DMS 273 (cell line): ENCODE results near the gene MR1.
"Not testable (repeated sequence)": the region's sequence is repeated elsewhere in the genome, so short reads cannot be mapped to it uniquely, and the experiment has no call there.

ENCODE experiments used
- DNase-seq: peaks from one replicate; lab custom pipeline; 2025; ENCODE audit not compliant: unreplicated experiment; lab: John Stamatoyannopoulos, UW

MR1 gene

DNA sequence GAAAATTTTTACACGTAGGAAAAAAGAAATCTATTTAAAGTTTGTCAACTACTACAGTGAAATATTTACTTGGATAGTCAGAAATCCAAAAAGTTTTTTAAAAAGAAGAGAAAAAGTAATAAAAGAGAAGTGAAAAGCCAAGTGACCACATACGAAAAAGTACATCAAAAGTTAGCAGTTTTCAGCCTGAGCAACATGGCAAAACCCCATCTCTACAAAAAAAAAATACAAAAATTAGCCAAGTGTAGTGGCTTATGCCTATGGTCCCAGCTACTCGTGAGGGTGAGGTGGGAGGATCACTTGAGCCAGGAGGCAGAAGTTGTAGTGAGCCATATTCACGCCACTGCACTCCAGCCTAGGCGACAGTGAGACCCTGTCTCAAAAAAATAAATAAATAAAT lies 5.2 kb upstream of the MR1 start:
- DNase-seq: no peak

DNA sequence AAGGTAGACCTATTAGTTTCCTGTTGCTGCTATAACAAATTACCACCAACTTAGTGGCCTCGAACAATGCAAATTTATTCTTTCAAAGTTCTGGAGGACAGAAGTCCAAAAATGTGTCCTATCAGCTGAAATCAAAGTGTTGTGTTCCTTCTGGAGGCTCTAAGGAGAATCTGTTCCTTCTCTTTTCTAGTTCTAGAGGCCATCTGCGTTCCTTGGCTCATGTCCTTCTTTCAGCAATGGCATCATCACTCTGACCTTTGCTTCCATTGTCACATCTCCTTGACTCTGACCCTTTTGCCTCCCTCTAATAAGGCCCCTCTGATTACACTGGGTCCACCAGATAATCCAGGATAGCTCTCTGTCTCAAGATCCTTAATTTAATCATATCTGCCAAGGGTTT lies 1.2 kb upstream of the MR1 start:
- DNase-seq: no peak

DNA sequence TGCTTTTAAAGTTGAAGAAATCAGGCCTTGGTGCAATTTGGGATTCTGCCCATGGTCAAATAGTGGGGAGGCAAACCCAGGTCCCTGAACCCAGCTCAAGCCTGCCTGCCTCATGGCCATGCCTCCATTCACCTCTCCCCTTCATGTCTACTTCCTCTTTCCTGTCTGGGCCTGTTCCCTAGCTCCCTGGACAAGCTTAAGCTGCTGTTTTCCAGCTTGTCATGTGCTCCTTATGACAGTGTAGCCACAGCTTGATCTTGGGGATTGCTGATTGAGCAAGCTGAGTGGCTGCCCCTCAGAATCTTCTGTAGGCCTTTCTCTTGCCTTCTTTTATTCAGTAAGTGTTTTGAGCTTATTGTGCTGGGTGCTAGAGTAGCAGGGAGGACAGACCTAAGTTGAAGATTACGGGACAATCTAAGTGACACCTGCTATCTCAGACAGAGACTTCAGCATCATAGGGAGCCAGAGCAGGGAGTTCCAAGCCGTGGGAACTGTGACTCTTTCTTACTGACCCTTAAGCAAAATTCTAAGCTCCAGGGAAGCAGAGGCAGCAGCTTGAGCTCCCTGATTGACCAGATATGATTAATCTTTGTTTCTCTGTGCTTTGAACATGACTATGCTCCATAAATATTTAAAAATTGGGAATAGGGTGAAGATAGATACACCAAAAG lies 520 bp upstream of the MR1 start:
- DNase-seq: peak; percentile 58

DNA sequence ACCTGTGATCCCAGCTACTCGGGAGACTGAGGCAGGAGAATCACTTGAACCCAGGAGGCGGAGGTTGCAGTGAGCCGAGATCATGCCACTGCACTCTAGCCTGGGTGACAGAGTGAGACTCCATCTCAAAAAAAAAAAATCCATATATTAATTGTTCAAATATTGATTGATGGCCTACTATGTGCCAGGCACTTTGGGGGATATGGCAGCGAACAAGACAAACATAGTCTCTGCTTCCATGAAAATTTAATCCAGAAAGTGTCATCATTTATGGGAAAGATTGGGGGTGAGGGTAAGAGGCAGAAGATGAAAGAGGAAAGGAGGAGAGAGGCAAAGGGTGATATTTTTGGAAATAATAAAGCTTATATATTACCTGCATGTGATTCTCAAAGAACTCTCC lies 1.4 kb downstream of the MR1 start:
- DNase-seq: not testable (repeated sequence)

DNA sequence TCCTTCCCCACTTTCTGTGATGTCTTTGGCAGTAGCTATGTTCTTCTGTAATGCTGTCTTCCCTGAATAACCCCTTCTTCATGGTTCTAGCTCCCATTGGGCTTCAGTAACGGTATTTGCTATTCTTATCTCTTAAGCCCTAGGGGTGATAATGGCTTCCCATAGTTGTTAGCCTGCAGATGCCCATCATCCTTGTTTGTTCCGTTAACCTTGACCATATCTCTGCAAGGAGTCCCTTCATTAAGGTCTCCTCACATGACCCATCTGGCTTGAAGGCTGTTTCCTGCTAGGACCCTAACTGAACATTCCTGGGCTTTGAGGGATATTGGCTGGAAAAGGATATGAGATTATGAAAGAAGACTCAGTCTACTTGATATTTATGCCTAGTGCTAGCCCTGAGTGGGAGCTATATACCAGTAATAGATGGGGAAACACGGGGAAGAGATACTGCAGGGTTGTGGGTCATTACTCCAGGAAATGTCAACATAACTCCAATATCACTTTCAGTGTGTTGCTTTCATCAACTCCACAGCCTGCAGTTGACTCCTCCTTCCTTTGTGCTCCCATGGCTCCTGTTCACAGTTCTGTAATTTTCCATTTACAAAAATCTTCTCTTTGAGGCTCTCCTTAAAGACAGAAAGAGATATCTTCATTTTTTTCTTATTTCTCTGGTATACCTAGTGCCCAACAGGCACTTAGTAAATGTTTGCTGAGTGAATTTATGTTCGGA lies 2.5 kb downstream of the MR1 start:
- no peak for DNase-seq

DNA sequence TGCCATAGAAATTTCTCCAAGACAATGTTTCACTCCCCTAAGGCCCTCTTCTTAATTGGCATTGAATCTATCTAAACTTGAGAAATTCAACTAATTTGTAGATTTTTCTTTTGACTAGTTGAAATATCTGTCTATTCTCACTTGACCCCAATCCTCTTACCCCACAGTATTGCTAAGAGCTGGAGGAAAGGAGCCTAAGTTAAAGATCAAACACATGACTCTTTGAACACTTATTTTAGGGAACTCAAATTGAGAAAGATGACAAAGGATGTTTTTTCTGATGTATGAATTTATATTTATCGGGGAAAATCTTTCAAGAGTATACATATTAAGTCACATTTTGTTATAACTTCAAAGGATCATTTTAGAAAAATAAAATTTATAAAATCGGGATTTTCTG lies 3.6 kb downstream of the MR1 start:
- DNase-seq: no peak

DNA sequence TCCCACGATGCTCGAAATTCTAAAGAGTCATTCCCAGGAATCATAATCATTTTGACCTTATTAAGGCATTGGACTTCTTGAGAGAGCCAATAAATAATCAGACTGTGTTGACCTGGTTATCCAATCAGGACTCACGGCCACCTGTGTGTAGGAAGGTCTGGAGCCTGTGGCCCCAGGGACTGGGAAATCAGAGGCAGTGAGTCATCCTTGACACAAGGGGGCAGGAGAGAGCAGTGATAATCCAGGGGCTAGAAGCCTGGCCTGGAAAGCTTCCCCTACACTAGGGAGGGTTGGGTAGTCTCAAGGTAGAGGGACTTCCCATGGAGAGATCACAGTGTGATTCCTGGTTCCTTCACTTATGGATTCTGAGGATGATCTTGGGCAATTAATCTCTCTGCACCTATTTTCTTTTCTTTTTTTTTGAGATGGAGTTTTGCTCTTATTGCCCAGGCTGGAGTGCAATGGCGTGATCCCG lies 4.7 kb downstream of the MR1 start:
- peak; percentile 82 for DNase-seq

DNA sequence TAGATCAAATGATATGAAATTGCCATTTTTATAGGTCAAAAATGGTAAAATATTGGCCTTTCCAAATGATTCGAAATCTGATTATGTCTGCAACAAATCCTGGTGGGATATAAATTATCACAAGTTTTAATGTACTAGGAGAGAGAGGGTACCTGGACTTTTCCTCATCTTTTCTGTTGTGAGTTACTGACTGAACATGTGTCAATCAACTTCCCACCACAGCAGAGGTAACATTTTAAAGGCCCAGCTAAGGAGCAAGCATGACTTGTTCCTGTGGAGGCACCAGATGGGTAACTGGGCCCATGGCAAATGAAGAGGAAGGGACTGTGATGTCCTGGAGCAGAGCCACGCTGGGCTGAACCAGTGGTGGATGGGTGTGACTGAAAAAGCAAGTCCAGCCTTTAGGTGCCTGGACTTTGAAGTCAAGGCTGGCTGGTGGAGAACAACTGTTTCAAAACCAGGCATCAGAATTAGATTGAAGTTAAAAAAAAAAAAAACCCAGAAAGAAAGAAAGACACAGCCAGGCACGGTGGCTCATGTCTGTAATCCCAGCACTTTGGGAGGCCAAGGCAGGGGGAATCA lies 6.6 kb downstream of the MR1 start:
- DNase-seq: peak; percentile 54

DNA sequence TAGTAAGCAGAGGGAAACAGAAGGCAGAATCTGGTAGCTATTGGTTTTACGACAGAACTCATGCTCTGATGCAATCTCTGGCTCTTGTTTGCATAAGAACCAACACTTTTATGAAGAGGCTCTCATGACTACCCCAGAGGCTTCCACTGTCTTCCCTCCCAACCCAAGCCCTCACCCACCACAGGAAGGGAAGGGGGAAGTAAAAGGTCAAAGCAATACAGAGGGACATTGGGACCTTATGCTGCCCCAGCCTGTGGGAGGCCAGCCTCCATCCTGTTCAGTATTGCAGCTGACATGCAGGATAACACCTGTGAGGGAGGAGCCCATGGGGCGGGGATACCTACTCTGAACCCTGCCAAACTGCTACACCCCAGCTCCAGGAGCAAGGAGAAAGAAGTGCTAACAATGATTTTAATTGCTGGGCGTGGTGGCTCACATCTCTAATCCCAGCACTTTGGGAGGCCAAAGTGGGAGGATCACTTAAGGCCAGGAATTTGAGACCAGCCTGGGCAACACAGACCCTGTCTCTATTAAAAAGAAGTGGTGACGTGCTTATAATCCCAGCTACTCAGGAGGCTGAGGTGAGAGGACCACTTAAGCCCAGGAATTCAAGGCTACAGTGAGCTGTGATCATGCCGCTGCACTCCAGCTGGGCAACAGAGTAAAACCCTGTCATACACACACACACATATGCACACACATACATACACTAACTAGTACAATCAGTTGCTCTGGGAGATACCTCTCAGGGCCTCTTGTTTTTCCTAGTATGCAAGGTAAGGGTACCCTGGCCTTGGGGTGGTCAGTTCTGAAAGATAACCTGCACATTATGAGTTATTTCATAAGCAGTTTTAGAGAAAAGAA lies 9.5 kb downstream of the MR1 start:
- DNase-seq: peak; percentile 36

DNA sequence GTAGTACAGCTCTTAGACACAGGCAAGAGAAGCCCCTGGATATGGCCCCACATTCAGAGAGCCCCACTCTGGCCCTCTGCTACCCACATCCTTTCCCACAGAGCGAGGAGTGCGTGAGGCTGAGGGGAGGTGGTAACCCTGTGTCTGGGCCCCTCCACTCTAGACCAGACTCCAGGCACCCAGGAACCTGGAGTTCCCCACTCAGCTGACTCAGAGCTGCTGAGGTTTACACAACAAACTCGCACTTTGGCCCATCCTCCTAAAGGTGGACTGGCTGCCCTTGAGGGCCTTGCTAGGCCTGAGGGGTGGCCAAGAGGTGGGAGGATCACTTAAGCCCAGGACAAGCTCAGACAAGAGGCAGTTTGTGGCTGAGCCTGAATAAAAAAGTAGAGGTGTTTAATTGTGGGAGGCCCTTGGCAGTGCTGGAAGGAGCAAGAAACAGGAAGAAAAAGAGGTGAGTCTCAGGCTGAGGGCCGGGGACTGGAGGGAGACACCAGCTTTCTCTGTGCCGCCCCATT lies 10.7 kb downstream of the MR1 start:
- DNase-seq: no peak

DNA sequence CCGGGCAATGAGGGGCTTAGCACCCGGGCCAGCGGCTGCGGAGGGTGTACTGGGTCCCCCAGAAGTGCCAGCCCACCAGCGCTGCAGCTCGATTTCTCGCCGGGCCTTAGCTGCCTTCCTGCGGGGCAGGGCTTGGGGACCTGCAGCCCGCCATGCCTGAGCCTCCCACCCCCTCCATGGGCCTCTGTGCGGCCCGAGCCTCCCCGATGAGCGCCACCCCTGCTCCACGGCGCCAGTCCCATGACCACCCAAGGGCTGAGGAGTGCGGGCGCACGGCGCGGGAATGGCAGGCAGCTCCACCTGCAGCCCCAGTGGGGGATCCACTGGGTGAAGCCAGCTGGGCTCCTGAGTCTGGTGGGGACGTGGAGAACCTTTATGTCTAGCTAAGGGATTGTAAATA lies 12.2 kb downstream of the MR1 start:
- DNase-seq: not testable (repeated sequence)

DNA sequence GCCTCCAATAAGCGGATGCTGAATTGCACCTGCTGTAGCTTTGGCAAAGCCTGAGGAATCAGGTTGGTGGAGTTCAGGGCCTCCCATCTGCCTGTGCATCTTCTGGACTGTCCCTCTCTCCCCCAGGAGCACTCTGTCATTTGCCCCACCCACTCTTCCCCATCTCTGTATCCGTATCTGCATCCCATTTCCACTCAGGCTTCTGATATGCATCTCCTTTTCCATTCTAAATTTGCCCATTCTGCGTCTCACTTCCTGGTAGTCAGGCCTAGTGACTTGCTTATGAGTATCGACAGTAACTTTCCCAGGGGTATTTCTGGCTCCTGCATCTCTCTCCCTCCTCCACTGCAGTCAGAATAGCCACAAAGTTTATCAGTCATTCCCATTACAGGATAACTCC lies 15.6 kb downstream of the MR1 start:
- no peak for DNase-seq

DNA sequence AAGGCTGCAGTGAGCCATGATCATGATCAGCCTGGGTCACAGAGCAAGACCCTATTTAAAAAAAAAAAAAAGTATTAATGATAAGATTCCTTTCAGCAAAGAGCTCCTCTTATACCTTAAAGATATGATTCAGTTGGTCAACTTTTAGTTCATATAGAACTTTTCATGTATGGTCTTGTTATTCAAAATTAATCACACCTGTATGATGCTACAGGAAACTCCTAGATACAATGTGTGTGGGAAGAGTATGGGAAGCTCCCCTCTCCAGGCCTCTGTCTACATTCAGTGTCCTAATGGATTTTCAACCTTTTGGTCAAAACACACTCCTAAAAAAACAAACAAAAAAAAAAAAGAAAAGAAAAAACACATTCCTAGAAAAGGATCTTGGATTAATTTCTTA lies 17.1 kb downstream of the MR1 start:
- no peak for DNase-seq

DNA sequence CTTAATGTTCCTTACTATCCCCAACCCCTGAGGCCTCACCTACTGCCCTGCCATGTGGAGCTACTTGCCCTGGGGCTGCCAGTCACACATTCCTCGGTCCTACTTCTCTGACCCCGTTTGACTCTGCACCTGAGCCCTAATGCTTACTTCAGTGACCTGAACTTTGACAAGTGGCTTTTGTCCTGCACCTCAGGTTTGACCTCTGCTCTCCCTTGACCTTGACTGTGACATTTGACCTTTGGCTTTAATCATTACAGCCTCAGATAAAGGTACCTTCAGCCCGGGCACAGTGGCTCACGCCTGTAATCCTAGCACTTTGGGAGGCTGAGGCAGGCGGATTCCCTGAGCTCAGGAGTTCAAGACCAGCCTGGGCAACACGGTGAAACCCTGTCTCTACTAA lies 22.8 kb downstream of the MR1 start:
- DNase-seq: no peak

DNA sequence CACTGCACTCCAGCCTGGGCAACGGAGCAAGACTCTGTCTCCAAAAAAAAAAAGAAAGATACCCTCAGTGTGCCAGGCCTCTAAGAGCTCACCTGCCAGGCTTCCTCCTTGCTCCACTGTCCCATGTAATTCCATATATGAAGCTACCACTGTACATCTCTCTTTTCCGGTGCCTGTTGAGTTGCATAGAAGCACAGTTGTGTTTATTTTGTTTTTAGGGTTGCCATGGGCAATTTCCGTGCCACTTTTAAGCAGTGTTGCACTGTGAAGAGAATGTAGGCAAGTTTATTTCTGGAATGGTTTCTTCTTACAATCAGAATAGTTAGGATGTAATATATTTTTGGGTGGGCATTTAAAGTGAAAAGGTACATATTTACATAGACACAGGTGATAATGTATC lies 23.3 kb downstream of the MR1 start:
- DNase-seq: no peak

DNA sequence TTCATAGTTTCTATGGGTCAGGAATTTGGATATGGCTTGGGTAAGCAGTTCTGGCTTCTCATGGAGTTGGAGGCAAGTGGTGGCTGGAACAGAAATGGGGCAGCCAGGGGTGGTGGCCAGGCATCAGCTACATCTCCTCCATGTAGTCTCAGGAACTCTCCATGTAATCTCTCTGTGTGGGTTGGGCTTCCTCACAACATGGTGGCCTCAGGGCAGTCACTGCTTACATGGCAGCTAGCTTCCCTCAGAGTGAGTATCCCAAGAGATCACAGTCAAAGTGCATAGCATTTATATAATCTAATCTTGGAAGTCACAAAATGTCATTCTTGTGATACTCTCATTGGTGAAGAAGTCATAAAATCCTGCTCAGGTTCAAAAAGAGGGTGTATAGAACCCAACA lies 25.7 kb downstream of the MR1 start:
- DNase-seq: no peak

DNA sequence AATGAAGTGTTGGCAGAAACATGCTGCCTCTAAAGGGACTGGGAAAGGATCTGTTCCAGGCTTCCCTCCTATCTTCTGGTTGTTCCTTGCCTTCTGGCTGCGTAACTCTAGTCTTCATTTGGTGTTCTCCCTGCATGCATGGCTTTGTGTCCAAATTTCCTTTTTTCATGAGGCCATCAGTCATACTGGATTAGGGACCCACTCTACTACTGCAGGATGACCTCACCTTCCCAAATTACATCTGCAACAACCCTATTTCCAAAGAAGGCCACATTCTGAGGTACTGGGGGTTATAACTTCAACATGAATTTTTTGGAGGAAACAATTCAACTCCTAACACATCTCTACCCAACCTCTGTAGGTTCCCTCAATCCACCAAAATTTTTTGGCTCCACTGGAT lies 26.3 kb downstream of the MR1 start:
- no peak for DNase-seq

DNA sequence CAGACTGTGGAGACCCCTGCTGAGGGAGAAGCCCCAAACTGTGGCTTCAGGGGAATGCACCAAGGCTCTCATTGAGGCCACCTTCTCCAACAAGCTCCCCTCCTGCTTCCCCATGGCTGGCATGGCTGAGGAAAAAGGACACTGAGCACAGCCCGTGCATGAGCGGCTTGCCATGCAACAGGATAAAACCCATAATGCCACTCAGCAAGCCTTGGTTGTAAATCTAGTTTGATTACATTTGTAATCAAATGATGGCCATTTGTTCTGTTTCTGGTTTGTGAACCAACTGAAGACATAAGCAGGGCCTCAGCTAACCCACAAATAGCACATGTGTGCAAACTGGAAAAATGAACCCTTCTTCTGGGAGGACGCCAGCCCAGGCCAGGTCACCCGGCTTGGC lies 27.2 kb downstream of the MR1 start:
- not testable (repeated sequence) for DNase-seq

DNA sequence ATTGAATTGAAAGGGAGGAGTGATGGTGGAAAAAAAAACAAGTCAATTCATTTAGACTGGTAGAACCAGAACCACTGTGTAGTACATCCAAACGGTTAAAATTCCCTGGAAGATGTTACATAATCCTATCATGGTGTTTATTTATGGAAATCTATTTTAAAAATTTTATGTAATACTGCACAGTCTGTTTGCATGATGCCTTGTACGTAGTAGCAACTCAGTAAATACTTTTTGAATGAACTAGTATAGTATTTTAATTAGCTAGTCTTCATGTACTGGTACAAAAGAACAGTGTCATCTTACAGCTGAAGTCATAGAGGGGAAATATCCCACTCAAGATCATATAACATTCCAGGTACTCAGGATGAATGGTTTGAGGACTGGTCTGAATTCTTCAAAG lies 27.7 kb downstream of the MR1 start:
- DNase-seq: no peak

DNA sequence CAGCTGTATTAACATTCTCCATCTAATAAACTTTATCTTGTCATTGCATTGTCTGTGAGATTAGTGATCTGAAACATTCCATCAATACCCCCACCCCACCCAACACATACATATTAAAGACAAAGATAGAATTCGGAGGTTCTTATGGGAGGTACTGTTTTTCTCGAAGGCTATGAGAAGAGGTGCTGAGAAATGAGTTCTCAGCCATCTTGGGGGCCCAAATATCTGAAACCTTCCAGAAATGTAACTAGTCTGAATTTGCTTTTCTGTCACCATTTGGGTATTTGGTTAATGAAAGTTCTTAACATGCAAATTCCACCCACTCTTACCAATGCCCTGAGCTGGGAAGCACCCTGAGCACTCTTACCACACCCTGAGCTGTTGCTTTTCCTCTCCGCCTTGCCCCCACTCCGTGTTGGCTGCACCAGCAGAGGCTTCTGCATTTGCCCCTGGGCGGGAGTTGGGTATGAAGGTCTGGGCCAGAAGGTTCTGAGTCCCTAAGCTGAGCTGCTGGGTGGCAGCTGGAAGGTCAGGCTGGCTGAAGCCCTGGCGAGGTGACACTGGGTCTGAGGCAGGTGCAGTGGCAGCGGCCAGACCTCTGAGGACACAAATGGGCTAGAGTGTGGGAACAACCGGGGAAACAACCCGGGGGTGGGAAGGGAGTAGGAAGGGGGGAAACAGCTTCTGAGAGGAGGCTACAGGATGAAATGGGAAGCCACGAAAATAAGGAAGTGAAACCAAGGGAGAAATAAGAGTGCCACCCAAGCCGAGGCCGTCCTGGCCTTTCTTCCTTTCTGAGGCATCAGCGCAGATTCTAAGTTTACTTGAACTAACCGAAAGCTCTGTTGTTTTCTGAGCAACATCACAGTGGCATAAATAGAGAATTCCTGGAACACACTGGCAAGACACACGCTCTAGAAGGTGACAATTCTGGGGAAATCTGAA lies 28.4 kb downstream of the MR1 start:
- DNase-seq: peak; percentile 50
